ENCODE measurements around the gene RASAL2.
"Not testable (repeated sequence)": the region's sequence is repeated elsewhere in the genome, so short reads cannot be mapped to it uniquely, and the experiment has no call there.

Gene RASAL2

GRCh38 chr1:178498896-178499675 lies 405.2 kb downstream of the RASAL2 start:
- DNase-seq = no peak

GRCh38 chr1:178500091-178500770 lies 406.3 kb downstream of the RASAL2 start:
- no peak for DNase-seq

- no peak for DNase-seq
Measured at GRCh38 chr1:178500936-178501554, 407.1 kb downstream of the RASAL2 start.

GRCh38 chr1:178501705-178502329 lies 407.9 kb downstream of the RASAL2 start:
- peak; percentile 35 for DNase-seq

GRCh38 chr1:178502330-178502714 lies 408.4 kb downstream of the RASAL2 start:
- DNase-seq = no peak

GRCh38 chr1:178502856-178503255 lies 409.0 kb downstream of the RASAL2 start:
- no peak for DNase-seq

- not testable (repeated sequence) for DNase-seq
Measured at GRCh38 chr1:178503316-178503715, 409.4 kb downstream of the RASAL2 start.

GRCh38 chr1:178503849-178504248 lies 409.9 kb downstream of the RASAL2 start:
- DNase-seq = no peak

- no peak for DNase-seq
Measured at GRCh38 chr1:178504286-178504685, 410.4 kb downstream of the RASAL2 start.

- DNase-seq = no peak
Measured at GRCh38 chr1:178506177-178506576, 412.3 kb downstream of the RASAL2 start.

GRCh38 chr1:178506669-178507068 lies 412.8 kb downstream of the RASAL2 start:
- no peak for DNase-seq

GRCh38 chr1:178509414-178510007 lies 415.6 kb downstream of the RASAL2 start:
- DNase-seq = no peak

- no peak for DNase-seq
Measured at GRCh38 chr1:178510155-178510554, 416.3 kb downstream of the RASAL2 start.

- DNase-seq = no peak
Measured at GRCh38 chr1:178512566-178513277, 418.8 kb downstream of the RASAL2 start, which contains the start of gene TEX35. Gene TEX35 (plus strand): TSS chr1:178513109. CDS start chr1:178513189, 80 bp downstream.

- no peak for DNase-seq
Measured at GRCh38 chr1:178513278-178513983, 419.5 kb downstream of the RASAL2 start.

- DNase-seq = no peak
Measured at GRCh38 chr1:178516110-178516509, 422.2 kb downstream of the RASAL2 start.

GRCh38 chr1:178518894-178519293 lies 425.0 kb downstream of the RASAL2 start:
- DNase-seq = no peak

- no peak for DNase-seq
Measured at GRCh38 chr1:178520803-178521202, 426.9 kb downstream of the RASAL2 start.

- DNase-seq = no peak
Measured at GRCh38 chr1:178521241-178521640, 427.3 kb downstream of the RASAL2 start.

GRCh38 chr1:178527117-178527516 lies 433.2 kb downstream of the RASAL2 start:
- DNase-seq = no peak

GRCh38 chr1:178528228-178528952 lies 434.5 kb downstream of the RASAL2 start:
- no peak for DNase-seq

Measured in activated CD8-positive, alpha-beta memory T cell treated with anti-CD3 and anti-CD28 coated beads, Interleukin-2, amount 50 U/mL, for 4 hours (primary cell).